Activated CD4-positive, alpha-beta T cell treated with anti-CD3 and anti-CD28 coated beads, Interleukin-2, amount 10 ng/mL, durations not matched to agents 7 days and 5 days (primary cell): Measurements from ENCODE around the gene WRAP73. TPM values are rescaled to one million over a fixed set of nuclear protein-coding genes. Genes with fewer than 3 reads are reported as not detected.

Experiments
- total RNA-seq, 2 experiments: library from RNA; stranded (reverse); gene quantifications; one replicate each; pipeline ENCODE4 v1.2.3, GENCODE V29; 2021

Gene WRAP73
- total RNA-seq, 2 experiments from 2014 or later, result 32.6 to 34.8 TPM

Other genes starting within 250 kb of the WRAP73 start
- gene ARHGEF16, start 195.4 kb downstream of the WRAP73 start, total RNA-seq, result not detected
- gene MEGF6, start 38.6 kb downstream of the WRAP73 start, total RNA-seq, result 10 to 100 TPM; 20.7 to 26.6 TPM
- 10 to 100 TPM; 13.6 to 14.7 TPM for gene TPRG1L, start 25.1 kb downstream of the WRAP73 start, total RNA-seq
- 1 to 10 TPM; 2.0 to 2.5 TPM for gene TP73, start 2.4 kb upstream of the WRAP73 start, total RNA-seq
- gene CCDC27, start 102.3 kb upstream of the WRAP73 start, total RNA-seq, result not detected
- under 1 TPM in 1 of 2 experiments, not detected in 1; 0.71 TPM for gene SMIM1, start 122.6 kb upstream of the WRAP73 start, total RNA-seq
- gene LRRC47, start 146.4 kb upstream of the WRAP73 start, total RNA-seq, result 10 to 100 TPM; 37.7 to 42.7 TPM
- 10 to 100 TPM; 43.8 to 50.1 TPM for gene CEP104, start 207.1 kb upstream of the WRAP73 start, total RNA-seq
- gene DFFB, start 207.4 kb upstream of the WRAP73 start, total RNA-seq, result 10 to 100 TPM; 10.6 to 12.5 TPM